ENCODE measurements around the gene ADCY5.

Gene ADCY5

GRCh38 chr3:123285479-123285878 is 163.4 kb downstream of the ADCY5 start:
- no peak for DNase-seq (ENCODE audit: low read depth)

GRCh38 chr3:123285066-123285465 is 163.8 kb downstream of the ADCY5 start:
- no peak for DNase-seq (ENCODE audit: low read depth)

GRCh38 chr3:123284399-123285010 is 164.4 kb downstream of the ADCY5 start:
- no peak for DNase-seq (ENCODE audit: low read depth)

DNA sequence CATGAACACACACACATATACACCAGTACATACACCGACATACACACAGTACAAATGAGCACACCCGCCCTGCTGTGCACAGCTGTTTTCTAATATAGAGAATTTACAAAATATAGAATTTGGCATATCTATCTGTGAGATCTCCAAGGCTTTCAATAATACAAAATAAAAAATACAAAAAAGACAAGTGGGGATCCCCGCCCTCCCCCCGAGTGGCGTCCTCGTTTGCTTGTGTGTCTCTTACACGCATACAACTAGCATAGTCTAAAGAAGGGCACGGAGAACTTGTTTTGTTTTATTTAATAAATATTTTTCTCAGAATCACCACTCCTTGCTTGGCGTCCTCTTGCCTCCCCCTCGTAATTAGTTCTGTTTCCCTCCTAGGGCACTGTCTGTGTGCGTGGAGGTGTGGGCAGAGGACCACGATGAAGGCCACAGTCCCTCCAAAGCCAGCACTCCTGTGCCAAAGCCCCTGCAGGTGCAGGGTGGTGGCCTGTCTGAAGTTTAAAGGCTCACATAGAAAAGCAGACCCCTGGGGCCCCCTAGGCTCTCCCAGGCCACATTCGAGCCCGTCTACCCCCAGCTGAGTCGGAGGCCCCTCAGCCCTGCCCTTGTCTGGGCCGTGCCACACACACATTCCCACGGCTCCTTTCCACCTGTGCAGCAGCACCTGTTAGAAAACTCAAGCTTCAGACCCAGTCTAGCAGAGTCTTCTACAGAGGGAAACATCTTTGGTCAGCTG is 165.1 kb downstream of the ADCY5 start:
- no peak for DNase-seq (ENCODE audit: low read depth)

- no peak for DNase-seq (ENCODE audit: low read depth)
Observed at GRCh38 chr3:123283074-123283473, 165.8 kb downstream of the ADCY5 start.

DNA sequence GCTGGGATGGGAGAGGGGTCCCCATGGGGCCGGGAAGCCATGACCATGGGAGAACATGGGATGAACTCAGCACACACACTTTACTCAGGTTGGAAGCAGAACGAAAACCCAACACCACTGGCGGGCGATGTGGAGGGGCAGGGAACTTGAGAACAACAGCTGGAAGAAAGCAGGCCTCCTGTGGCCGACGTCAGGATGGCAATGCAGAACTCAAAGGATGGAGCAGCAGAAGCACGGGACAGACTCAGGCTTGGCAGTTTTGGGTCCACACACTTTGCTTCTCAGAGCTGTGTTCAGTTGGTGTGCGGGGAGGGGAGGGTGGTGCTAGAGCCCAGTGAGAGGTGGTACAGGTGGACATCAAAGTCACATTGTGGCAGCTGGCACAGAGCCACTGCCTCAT is 166.4 kb downstream of the ADCY5 start:
- no peak for DNase-seq (ENCODE audit: low read depth)

DNA sequence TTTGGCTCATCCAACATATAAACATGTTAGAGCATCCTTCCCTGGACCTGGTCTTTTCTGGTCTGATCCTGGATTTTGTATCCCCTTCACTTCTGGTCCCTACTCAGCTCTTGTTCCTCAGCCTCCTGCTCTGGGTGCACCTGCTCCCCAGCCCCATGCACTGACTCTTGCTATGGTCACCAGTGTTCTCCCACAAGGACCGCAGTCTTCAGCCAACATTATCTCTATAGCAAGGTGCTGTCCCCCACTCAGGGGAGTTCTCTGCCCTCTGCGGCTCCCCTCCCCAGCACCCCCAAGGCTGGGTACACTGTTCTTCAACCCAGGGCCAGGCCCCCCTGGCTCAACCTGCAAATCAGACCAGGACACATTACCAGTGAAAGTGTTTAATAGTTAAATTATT is 167.0 kb downstream of the ADCY5 start:
- no peak for DNase-seq (ENCODE audit: low read depth)

- DNase-seq (ENCODE audit: low read depth), result no peak
Observed at GRCh38 chr3:123281406-123281805, 167.5 kb downstream of the ADCY5 start.

- DNase-seq (ENCODE audit: low read depth), result no peak
Observed at GRCh38 chr3:123279121-123279520, 169.8 kb downstream of the ADCY5 start.

DNA sequence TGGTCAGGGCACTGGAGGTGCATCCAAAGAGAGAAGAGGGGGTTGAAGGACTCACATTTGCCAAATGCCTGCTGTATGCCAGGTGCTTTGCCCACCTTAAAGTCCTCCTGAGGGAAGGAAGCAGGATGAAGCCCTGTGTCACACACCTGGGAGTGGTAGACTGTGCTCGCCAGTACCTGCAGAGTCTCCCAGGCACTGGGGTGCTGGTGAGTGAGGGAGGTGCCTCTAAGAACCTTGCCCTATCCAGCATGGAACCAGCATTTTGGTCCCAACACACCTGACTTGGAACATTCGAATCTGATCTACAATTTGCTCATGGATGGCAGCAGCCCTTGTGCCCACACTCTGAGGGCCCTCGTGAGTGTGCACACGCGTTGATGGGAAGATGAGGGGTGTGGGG is 170.4 kb downstream of the ADCY5 start:
- DNase-seq (ENCODE audit: low read depth), result no peak

DNA sequence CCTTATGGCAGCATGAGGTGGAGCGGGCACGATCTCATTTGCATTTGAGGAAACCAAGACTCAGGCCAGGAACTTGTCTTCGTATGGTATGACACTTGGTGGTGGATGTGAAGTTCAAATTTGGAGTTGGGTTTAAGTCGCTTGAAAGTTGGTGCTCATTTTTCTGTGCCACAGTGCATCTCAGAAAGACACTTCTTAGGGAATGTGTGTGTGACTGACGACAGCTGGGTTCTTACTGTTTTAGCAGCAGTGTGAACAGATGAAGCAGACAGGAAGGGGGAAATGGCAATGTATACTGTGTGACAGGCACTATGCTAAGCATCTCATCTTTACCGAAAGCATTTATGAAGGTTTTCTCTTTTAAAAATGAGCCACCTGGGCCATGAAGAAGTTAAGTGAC is 171.8 kb downstream of the ADCY5 start:
- DNase-seq (ENCODE audit: low read depth), result no peak

DNA sequence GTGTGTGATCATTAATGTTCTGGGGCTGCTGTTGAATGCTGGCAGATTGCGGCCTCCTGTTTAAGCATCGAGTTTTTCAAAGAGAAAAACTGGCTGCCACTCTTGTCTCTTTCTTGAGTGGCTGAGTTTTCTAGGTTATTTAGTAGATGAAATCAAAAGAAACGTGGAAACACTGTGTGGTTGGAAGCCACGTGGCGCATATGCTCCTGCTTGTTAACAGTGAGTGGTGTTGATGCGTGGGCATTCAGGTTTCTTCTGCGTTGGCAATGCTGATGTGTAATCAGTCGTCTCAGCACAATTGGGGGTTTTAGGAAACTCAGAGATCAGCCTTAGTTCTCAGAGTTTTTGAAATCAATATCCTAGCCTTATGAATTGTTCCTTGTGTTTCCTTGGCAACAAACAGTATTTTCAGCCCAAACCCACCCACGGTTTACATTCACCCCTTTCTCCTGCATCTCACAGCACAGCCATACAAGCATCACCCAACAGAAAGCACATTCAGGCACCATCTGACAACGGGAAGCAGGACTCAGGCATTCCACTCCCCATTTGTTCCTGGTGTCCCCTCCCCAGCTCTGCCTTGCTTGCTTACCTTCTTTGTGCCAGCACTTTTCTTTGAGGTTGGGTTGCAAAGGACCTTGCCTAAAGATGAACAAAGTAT is 172.4 kb downstream of the ADCY5 start:
- no peak for DNase-seq (ENCODE audit: low read depth)

DNA sequence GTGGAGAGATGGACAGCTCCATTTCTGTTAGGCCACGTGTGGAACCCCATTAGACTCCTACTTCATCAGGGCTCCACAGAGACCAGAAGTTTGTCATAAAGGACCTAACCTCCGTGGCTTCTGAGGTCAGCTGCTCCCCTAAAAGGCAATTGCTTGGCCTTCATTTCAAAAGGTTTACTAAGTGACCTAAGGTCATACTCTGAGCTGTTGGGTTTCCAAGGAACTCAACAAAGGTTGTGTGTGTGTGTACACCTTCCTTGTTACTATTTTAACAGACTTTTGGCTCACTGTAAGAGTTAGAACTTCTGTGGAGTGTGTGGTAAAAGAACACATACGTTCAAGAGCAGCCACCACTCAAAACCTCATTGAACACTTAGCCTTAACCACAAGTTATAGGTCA is 173.2 kb downstream of the ADCY5 start:
- DNase-seq (ENCODE audit: low read depth), result no peak

GRCh38 chr3:123272547-123272946 is 176.3 kb downstream of the ADCY5 start:
- DNase-seq (ENCODE audit: low read depth), result no peak

DNA sequence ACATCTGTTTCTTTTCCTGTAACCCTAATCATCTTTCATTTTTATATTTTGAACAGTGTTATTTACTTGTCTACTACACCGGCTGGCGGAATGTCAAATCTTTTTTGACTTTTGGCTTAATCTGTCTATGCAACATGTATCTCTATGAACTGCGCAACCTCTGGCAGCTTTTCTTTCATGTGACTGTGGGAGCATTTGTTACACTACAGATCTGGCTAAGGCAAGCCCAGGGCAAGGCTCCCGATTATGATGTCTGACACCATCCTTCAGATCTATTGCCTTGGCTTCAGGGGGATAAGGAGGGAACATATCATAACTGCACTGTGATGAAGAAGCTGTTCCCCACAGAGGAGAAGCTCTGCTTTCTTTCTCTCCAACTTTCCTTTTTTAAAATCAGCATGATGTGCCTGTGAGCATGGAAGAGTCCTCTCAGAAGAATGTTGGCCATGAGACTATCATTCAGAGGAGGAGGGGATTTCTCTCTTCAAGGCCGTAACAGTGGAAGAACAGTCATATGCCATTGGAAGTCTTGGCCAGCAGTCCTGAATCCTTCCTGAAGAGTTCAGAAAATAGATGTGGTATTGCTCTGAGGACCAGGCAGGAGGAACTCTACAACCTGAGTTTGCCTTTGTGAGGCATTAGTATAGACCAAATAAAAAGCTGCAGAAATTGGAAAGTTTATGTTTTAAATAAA is 177.3 kb downstream of the ADCY5 start:
- no peak for DNase-seq (ENCODE audit: low read depth)

- no peak for DNase-seq (ENCODE audit: low read depth)
Observed at GRCh38 chr3:123270818-123271217, 178.1 kb downstream of the ADCY5 start.

DNA sequence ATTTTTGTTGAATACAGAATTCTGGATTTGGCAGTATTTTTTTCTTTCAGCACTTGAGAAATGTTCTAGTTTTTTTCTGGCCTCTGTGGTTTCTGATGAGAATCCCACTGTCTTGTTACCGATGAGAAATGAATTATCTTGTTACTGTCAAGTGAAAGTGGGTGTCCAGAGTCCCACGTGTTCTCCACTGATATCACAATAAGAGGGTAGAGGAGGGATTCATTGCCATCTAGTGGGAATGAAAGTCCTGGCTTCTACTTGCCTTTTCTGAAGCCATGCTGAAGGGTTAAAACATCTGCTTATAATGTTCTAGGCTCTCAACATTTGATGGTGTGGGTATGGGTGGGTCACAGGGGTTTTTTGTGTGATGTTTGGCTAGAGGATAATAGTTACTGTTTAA is 181.1 kb downstream of the ADCY5 start:
- DNase-seq (ENCODE audit: low read depth), result no peak

DNA sequence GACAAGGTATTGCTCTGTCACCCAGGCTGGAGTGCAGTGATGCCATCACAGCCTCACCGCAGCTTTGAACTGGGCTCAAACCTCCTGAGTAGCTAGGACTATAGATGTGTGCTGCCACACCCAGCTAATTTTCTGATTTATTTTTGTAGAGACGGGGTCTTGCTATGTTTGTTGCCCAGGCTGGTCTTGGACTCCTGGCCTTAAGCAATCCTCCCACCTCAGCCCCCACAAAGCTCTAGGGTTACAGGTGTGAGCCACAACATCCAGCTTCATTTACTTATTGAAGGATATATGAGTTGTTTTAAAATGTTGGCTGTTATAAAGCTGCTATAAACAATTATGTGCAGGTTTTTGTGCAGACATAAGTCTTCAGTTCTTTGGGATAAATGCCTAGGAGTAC is 184.9 kb downstream of the ADCY5 start:
- DNase-seq (ENCODE audit: low read depth), result no peak

GRCh38 chr3:123262868-123263267 is 186.0 kb downstream of the ADCY5 start:
- no peak for DNase-seq (ENCODE audit: low read depth)

GRCh38 chr3:123262226-123262625 is 186.7 kb downstream of the ADCY5 start:
- no peak for DNase-seq (ENCODE audit: low read depth)

- no peak for DNase-seq (ENCODE audit: low read depth)
Observed at GRCh38 chr3:123261666-123262065, 187.2 kb downstream of the ADCY5 start.

GRCh38 chr3:123258811-123259420 is 190.0 kb downstream of the ADCY5 start:
- DNase-seq (ENCODE audit: low read depth), result no peak

All from activated gamma-delta T cell treated with anti-CD3 and anti-CD28 coated beads, Interleukin-2, amount 50 U/mL, for 16 hours (primary cell).